A172 (cell line): ENCODE results near the gene ADAMTS2. TPM values are rescaled to one million over a fixed set of nuclear protein-coding genes. Genes with fewer than 3 reads are reported as not detected.
A peak's percentile ranks its signal among the peaks of the same experiment; 100 is the strongest.

Source experiments
- DNase-seq: peaks from one replicate; pipeline ENCODE4 v3.0.0-alpha.2; 2015; ENCODE audit warnings: low spot score
- total RNA-seq: library from RNA; depleted of rRNA; stranded (reverse); fragments of >200 nt; shearing (Covaris generic); gene quantifications from 2 replicates; pipeline ENCODE4 v1.2.3, GENCODE V29; 2014

The ADAMTS2 gene
- total RNA-seq, 1 experiment from 2014 or later: 0.14 TPM

- DNase-seq: peak; percentile 80
Observed at GRCh38 chr5:179160584-179160983, 184.7 kb downstream of the ADAMTS2 start.

- DNase-seq: no peak
Observed at GRCh38 chr5:179158556-179158955, 186.7 kb downstream of the ADAMTS2 start.

GRCh38 chr5:179154991-179155955 lies 190.0 kb downstream of the ADAMTS2 start:
- DNase-seq: no peak

GRCh38 chr5:179154346-179154990 lies 190.8 kb downstream of the ADAMTS2 start:
- no peak for DNase-seq

GRCh38 chr5:179153921-179154345 lies 191.3 kb downstream of the ADAMTS2 start:
- no peak for DNase-seq

GRCh38 chr5:179153341-179153901 lies 191.8 kb downstream of the ADAMTS2 start:
- DNase-seq: no peak

- DNase-seq: no peak
Observed at GRCh38 chr5:179152941-179153340, 192.3 kb downstream of the ADAMTS2 start.

GRCh38 chr5:179152144-179152895 lies 192.9 kb downstream of the ADAMTS2 start:
- no peak for DNase-seq

GRCh38 chr5:179151286-179152118 lies 193.8 kb downstream of the ADAMTS2 start:
- no peak for DNase-seq

GRCh38 chr5:179150011-179150410 lies 195.2 kb downstream of the ADAMTS2 start:
- no peak for DNase-seq

GRCh38 chr5:179149278-179149677 lies 196.0 kb downstream of the ADAMTS2 start:
- no peak for DNase-seq

- no peak for DNase-seq
Observed at GRCh38 chr5:179148703-179149170, 196.5 kb downstream of the ADAMTS2 start.

GRCh38 chr5:179147991-179148702 lies 197.1 kb downstream of the ADAMTS2 start:
- no peak for DNase-seq

- DNase-seq: no peak
Observed at GRCh38 chr5:179146277-179146676, 199.0 kb downstream of the ADAMTS2 start.

- no peak for DNase-seq
Observed at GRCh38 chr5:179143446-179143845, 201.8 kb downstream of the ADAMTS2 start.

- DNase-seq: peak; percentile 27
Observed at GRCh38 chr5:179142434-179143198, 202.6 kb downstream of the ADAMTS2 start.

- DNase-seq: no peak
Observed at GRCh38 chr5:179141867-179142266, 203.4 kb downstream of the ADAMTS2 start.

GRCh38 chr5:179140293-179140692 lies 205.0 kb downstream of the ADAMTS2 start:
- no peak for DNase-seq

- no peak for DNase-seq
Observed at GRCh38 chr5:179139936-179140235, 205.4 kb downstream of the ADAMTS2 start.
